ENCODE results near the gene C2CD3.

- TF ChIP-seq, protein P1, sequence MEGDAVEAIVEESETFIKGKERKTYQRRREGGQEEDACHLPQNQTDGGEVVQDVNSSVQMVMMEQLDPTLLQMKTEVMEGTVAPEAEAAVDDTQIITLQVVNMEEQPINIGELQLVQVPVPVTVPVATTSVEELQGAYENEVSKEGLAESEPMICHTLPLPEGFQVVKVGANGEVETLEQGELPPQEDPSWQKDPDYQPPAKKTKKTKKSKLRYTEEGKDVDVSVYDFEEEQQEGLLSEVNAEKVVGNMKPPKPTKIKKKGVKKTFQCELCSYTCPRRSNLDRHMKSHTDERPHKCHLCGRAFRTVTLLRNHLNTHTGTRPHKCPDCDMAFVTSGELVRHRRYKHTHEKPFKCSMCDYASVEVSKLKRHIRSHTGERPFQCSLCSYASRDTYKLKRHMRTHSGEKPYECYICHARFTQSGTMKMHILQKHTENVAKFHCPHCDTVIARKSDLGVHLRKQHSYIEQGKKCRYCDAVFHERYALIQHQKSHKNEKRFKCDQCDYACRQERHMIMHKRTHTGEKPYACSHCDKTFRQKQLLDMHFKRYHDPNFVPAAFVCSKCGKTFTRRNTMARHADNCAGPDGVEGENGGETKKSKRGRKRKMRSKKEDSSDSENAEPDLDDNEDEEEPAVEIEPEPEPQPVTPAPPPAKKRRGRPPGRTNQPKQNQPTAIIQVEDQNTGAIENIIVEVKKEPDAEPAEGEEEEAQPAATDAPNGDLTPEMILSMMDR (IDR thresholded peaks at IDR 0.05): no peak
- TF ChIP-seq POLR2A (IDR thresholded peaks at IDR 0.05): no peak
- no peak for TF ChIP-seq EP300 (IDR thresholded peaks at IDR 0.05)
These were observed 145.2 kb downstream of the C2CD3 start for GRCh38 chr11:74025467-74026166.

All from tibial nerve (tissue), 4 donors.